ENCODE measurements around the gene KCNN3. TPM values are rescaled to one million over a fixed set of nuclear protein-coding genes. Genes with fewer than 3 reads are reported as not detected.
A peak's percentile ranks its signal among the peaks of the same experiment; 100 is the strongest.

KCNN3 gene
- total RNA-seq, 1 experiment from 2014 or later, result 0.73 TPM

GRCh38 chr1:154848983-154849382 lies 21.1 kb downstream of the KCNN3 start:
- no peaks in the 10 kb centered on the region for H3K36me3 ChIP-seq (ENCODE audit: insufficient read depth, low read length, poor library complexity, severe bottlenecking)
- H3K27me3 ChIP-seq (replicated peaks; ENCODE audit: insufficient read depth, low read depth, low read length, poor library complexity), result no peaks in the 10 kb centered on the region
- H3K27ac ChIP-seq (ENCODE audit: low read depth, low read length, poor library complexity, severe bottlenecking), result no peak overlapping the region
- no peak overlapping the region for H3K4me3 ChIP-seq (ENCODE audit: low read depth, low read length, poor library complexity, severe bottlenecking)
- peaks cover 50% of the 10 kb centered on the region for H3K4me1 ChIP-seq (ENCODE audit: insufficient read depth, low read length, poor library complexity, severe bottlenecking)
- BruUV-seq (replicated peaks), result no TSS peak
- no peak for DNase-seq (ENCODE audit: low spot score)
- no peak for TF ChIP-seq CTCF (conservative IDR thresholded peaks at IDR 0.05; ENCODE audit: low read depth, low read length)
- no peak for TF ChIP-seq EZH2 (IDR thresholded peaks at IDR 0.05; ENCODE audit: borderline replicate concordance, low read depth, low read length, poor library complexity, severe bottlenecking)
- no peaks in the 10 kb centered on the region for H3K9me3 ChIP-seq (ENCODE audit: low read depth, low read length, poor library complexity, severe bottlenecking)
- CTCF ChIA-PET, result interaction anchor here (0.5 kb wide), 1 partner anchor 202 kb away, joined by 5 read pairs; the partner anchor contains the start of gene ADAM15
- POLR2A ChIA-PET (ENCODE audit: low non-redundant PET), result interaction anchor here (0.6 kb wide), 1 partner anchor 413 kb away, joined by 3 read pairs; no protein-coding TSS in a partner anchor
- intact Hi-C loops (cut with micrococcal nuclease; ENCODE audit: unreplicated experiment), result no loop called here

GRCh38 chr1:154847891-154848290 lies 22.2 kb downstream of the KCNN3 start:
- Histone ChIP-seq H3K27ac (ENCODE audit: low read depth, low read length, poor library complexity, severe bottlenecking) (no peak overlapping the region), H3K27me3 (replicated peaks; ENCODE audit: insufficient read depth, low read depth, low read length, poor library complexity) (no peaks in the 10 kb centered on the region), H3K9me3 (ENCODE audit: low read depth, low read length, poor library complexity, severe bottlenecking) (no peaks in the 10 kb centered on the region), H3K4me3 (ENCODE audit: low read depth, low read length, poor library complexity, severe bottlenecking) (no peak overlapping the region), H3K4me1 (ENCODE audit: insufficient read depth, low read length, poor library complexity, severe bottlenecking) (peaks cover 56% of the 10 kb centered on the region), H3K36me3 (ENCODE audit: insufficient read depth, low read length, poor library complexity, severe bottlenecking) (no peaks in the 10 kb centered on the region)
- POLR2A ChIA-PET (ENCODE audit: low non-redundant PET), result no interaction called here
- BruUV-seq (replicated peaks), result no TSS peak
- DNase-seq (ENCODE audit: low spot score), result peak; percentile 80
- intact Hi-C loops (cut with micrococcal nuclease; ENCODE audit: unreplicated experiment), result no loop called here
- TF ChIP-seq EZH2 (IDR thresholded peaks at IDR 0.05; ENCODE audit: borderline replicate concordance, low read depth, low read length, poor library complexity, severe bottlenecking) (no peak), CTCF (conservative IDR thresholded peaks at IDR 0.05; ENCODE audit: low read depth, low read length) (no peak)
- CTCF ChIA-PET, result no interaction called here

- no TSS peak for BruUV-seq (replicated peaks)
- Histone ChIP-seq H3K27me3 (replicated peaks; ENCODE audit: insufficient read depth, low read depth, low read length, poor library complexity) (no peaks in the 10 kb centered on the region), H3K9me3 (ENCODE audit: low read depth, low read length, poor library complexity, severe bottlenecking) (no peaks in the 10 kb centered on the region), H3K36me3 (ENCODE audit: insufficient read depth, low read length, poor library complexity, severe bottlenecking) (no peaks in the 10 kb centered on the region), H3K4me3 (ENCODE audit: low read depth, low read length, poor library complexity, severe bottlenecking) (no peak overlapping the region), H3K27ac (ENCODE audit: low read depth, low read length, poor library complexity, severe bottlenecking) (no peak overlapping the region), H3K4me1 (ENCODE audit: insufficient read depth, low read length, poor library complexity, severe bottlenecking) (peaks cover 56% of the 10 kb centered on the region)
- intact Hi-C loops (cut with micrococcal nuclease; ENCODE audit: unreplicated experiment), result no loop called here
- CTCF ChIA-PET, result no interaction called here
- no peak for DNase-seq (ENCODE audit: low spot score)
- POLR2A ChIA-PET (ENCODE audit: low non-redundant PET), result no interaction called here
- TF ChIP-seq CTCF (conservative IDR thresholded peaks at IDR 0.05; ENCODE audit: low read depth, low read length), result no peak
- no peak for TF ChIP-seq EZH2 (IDR thresholded peaks at IDR 0.05; ENCODE audit: borderline replicate concordance, low read depth, low read length, poor library complexity, severe bottlenecking)
These were observed 23.3 kb downstream of the KCNN3 start for GRCh38 chr1:154846565-154847442.
